T-helper 1 cell treated with Interleukin-12 subunit alpha and Interleukin-12 subunit beta and Interleukin-4 antibody, amounts not matched to agents 30 μg/mL and 1 μg/mL, for 36 hours (primary cell): ENCODE results near the gene VWA8.
"Not testable (repeated sequence)": the region's sequence is repeated elsewhere in the genome, so short reads cannot be mapped to it uniquely, and the experiment has no call there.

Experiments used
- H3K27ac Mint-ChIP-seq: one replicate; pipeline ENCODE4 v1.8.0; 2021; ENCODE audit warnings: mild to moderate bottlenecking, mixed read lengths
- H3K27me3 Mint-ChIP-seq: one replicate; pipeline ENCODE4 v1.8.0; 2021; ENCODE audit warnings: low read depth, mixed read lengths
- H3K36me3 Mint-ChIP-seq: one replicate; pipeline ENCODE4 v1.8.0; 2021; ENCODE audit warnings: low read depth, mixed read lengths
- H3K4me1 Mint-ChIP-seq: one replicate; pipeline ENCODE4 v1.8.0; 2021; ENCODE audit warnings: low read depth, mixed read lengths
- H3K4me3 Mint-ChIP-seq: one replicate; pipeline ENCODE4 v1.8.0; 2021; ENCODE audit warnings: mild to moderate bottlenecking, moderate library complexity, mixed read lengths
- H3K9me3 Mint-ChIP-seq: one replicate; pipeline ENCODE4 v1.8.0; 2021; ENCODE audit warnings: mixed read lengths

VWA8 gene

DNA sequence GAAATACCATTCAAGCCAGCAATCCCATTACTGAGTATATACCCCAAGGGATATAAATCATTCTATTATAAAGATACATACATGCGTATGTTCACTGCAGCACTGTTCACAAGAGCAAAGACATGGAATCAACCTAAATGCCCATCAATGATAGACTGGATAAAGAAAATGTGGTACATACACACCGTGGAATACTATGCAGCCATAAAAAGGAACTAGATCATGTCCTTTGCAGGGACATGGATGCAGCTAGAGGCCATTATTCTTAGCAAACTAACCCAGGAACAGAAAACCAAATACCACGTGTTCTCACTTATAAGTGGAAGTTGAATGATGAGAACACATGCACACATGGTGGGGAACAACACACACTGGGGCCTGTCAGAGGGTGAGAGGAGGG is 126.2 kb downstream of the VWA8 start:
- peaks cover 13% of the 10 kb centered on the region for H3K36me3 Mint-ChIP-seq
- H3K4me1 Mint-ChIP-seq, H3K9me3 Mint-ChIP-seq, H3K27ac Mint-ChIP-seq, H3K4me3 Mint-ChIP-seq, H3K27me3 Mint-ChIP-seq: not testable (repeated sequence)

DNA sequence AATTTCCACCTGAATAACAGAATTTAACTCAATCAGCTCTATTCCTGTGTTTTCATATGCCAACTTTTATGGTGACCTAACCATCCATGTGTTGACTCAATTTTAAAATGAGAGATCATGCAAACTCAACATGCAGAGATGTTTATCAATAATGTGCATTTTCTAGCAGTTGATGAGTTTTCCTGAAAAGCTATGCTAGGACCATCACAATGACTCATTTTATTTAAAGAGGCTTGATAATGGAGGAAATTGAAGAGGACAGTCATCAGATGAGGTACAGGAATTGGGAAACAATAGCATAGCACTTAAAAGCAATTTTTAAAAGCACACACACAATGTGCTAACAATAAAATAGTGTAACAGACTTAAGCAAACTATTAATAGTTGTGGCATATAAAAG is 127.1 kb downstream of the VWA8 start:
- Mint-ChIP-seq H3K4me1 (no peaks in the 10 kb centered on the region), H3K9me3 (no peaks in the 10 kb centered on the region), H3K4me3 (no peak overlapping the region), H3K36me3 (peaks cover 11% of the 10 kb centered on the region), H3K27ac (no peak overlapping the region), H3K27me3 (no peaks in the 10 kb centered on the region)

DNA sequence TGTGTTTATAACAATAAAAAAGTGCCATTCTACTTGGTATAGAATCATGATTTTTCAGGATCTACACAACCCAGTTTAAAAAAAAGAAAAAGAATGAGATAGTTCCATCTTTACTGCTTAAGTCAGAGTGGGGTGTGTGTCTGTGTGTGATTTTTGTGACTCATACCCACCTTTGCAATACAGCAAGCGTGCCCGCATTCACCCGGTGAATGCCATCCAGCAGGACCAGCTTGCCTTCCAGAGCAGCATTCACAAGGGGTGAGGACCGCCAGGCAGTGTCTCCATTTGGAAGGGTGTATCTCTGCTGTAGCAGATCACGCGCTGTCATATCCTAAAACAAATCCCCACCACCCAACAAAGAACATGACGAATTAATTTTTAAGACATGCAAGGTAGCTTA is 127.7 kb downstream of the VWA8 start:
- peaks cover 11% of the 10 kb centered on the region for H3K36me3 Mint-ChIP-seq
- no peaks in the 10 kb centered on the region for H3K27me3 Mint-ChIP-seq
- no peaks in the 10 kb centered on the region for H3K4me1 Mint-ChIP-seq
- H3K9me3 Mint-ChIP-seq = no peaks in the 10 kb centered on the region
- H3K4me3 Mint-ChIP-seq = no peak overlapping the region
- H3K27ac Mint-ChIP-seq = no peak overlapping the region

DNA sequence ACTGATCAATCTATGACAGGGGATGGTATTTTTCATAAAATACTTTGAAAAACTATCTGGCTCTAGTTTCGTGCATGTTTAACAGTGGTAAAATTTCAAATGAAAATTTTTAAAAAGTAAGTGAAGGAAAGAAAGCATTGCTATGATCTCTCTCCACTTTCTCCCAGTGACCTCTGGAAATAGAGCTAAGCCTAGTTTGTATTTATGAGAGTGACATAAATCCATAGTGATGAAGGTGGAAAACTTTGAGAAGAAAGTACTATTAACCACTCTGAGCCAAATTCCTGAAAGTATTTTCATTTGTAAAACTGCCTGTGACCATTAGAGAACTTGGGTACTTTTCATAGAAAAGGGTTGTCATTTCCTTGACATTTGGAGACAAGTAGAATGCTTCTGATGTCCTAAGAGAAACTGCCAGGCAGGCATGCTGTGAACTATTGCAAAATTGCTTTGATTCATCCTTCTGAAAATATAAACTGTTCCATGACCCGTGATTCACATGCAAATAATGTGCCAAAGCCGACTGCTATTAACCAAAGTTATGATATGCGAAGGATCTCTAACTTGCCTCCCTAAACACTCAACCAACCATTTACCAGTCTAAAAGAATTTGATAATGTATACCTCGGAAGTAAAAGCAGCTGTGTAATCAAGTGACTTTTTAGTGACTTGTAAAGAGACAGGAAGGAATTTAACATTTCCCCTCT is 133.2 kb downstream of the VWA8 start:
- no peak overlapping the region for H3K27ac Mint-ChIP-seq
- no peaks in the 10 kb centered on the region for H3K9me3 Mint-ChIP-seq
- H3K4me3 Mint-ChIP-seq = no peak overlapping the region
- peaks cover 5% of the 10 kb centered on the region for H3K36me3 Mint-ChIP-seq
- no peaks in the 10 kb centered on the region for H3K27me3 Mint-ChIP-seq
- no peaks in the 10 kb centered on the region for H3K4me1 Mint-ChIP-seq

DNA sequence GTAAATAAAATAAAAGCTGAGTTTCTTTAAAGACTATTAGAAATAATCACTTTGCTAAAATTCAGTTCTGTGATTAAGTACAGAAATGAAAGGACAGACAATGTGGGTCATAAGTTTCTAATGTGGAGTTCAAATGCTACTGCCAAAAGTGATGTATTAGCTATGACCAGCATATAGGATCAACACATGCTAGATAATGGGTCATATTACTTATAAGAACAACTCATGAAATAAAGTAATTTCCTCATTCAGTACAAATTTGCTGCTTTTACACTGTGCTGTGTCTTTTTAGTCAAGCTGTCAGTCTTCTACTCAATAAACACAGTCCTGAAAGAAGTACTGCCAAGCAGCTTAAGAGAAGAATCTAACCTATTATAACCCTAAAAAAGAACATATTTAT is 135.2 kb downstream of the VWA8 start:
- H3K4me3 Mint-ChIP-seq = no peak overlapping the region
- H3K27ac Mint-ChIP-seq = no peak overlapping the region
- no peaks in the 10 kb centered on the region for H3K4me1 Mint-ChIP-seq
- H3K9me3 Mint-ChIP-seq = no peaks in the 10 kb centered on the region
- H3K27me3 Mint-ChIP-seq = no peaks in the 10 kb centered on the region
- H3K36me3 Mint-ChIP-seq = peaks cover 5% of the 10 kb centered on the region

DNA sequence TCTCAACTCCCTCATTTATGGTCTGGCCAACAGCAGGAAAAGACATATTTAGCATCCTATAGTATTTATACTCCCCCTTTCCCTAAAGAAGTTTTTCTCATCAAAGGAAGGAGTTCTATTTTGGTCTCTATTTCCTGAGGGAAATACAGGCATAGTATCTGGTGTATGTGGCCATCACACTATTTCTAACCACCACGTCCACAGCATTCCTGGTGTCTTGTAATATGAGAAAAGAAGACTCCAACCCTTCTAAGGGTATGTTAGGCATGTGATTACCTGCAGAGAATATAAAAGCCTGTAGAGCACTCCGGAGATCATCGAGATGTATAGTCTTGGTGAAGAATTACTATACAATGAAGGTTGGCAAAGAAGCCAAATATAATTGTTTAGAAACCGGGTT is 137.4 kb downstream of the VWA8 start:
- Mint-ChIP-seq H3K9me3 (no peaks in the 10 kb centered on the region), H3K4me3 (no peak overlapping the region), H3K4me1 (no peaks in the 10 kb centered on the region), H3K36me3 (peaks cover 7% of the 10 kb centered on the region), H3K27me3 (no peaks in the 10 kb centered on the region), H3K27ac (no peak overlapping the region)

DNA sequence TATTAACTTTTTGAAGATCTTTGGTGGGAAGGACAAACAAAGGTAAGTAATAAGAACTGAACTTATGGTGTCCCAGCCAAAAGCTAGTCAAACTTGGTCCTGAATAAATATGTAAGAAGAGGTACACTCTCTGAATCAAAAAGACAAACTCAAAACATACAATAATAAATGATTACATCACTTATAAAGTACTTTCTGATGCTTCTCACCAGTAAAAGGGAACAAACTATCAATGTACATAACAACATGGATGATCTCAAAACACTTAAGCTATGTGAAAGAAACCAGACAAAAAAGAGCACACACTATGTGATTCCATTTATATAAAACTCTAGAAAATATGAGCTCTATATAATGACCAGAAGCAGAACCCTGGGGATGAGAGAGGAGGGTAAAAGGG is 138.3 kb downstream of the VWA8 start:
- H3K27ac Mint-ChIP-seq = no peak overlapping the region
- no peaks in the 10 kb centered on the region for H3K27me3 Mint-ChIP-seq
- no peaks in the 10 kb centered on the region for H3K4me1 Mint-ChIP-seq
- peaks cover 3% of the 10 kb centered on the region for H3K36me3 Mint-ChIP-seq
- no peaks in the 10 kb centered on the region for H3K9me3 Mint-ChIP-seq
- H3K4me3 Mint-ChIP-seq = no peak overlapping the region

DNA sequence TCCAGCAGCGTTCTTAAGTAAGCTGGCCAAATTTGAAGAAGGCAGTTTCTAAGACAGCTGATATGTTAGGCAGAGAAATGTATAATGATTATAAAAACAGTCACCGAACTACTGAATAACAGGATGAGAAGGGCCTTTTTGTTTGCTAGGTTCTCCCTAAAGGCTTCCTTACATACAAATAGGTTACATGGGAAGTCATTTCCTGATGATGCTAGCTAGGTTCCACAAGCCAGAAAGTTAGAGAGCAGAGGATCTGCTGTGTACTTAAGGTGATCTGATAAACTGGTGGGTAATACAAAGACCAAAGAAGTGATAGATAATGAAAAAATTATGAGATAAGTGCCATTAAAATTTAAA is 139.7 kb downstream of the VWA8 start:
- Mint-ChIP-seq H3K36me3 (peaks cover 6% of the 10 kb centered on the region), H3K27ac (no peak overlapping the region), H3K27me3 (no peaks in the 10 kb centered on the region)

DNA sequence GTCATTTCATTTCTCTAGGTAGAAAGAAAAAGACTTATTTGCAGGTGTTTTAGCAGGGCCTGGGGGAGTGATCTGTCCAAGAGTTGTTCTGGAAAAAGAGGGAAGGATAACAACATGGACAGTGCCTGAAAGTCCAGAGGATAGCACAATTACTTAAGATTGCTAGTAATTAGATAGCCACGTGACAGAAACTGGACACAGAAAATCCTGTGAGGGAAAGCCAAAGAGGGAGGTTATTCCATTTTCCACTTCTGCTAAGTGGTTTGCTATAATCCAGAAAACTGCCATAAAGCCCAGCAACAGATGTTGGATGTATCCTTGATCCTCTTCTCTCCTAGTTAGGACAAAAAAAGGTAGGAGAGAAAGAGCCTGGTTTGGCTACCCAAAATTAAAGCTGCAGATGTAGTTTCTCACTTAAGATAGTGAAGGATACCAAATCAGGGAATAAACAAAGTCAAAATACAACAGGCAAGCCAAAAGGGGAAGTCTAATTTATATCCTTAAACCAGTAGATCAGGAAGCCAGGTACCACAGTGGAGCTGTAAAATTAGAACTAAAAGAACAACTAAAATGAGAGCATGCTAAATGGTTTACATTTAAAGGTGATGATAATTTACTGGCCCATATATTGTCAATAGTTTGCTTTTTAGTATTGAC is 140.2 kb downstream of the VWA8 start:
- H3K27me3 Mint-ChIP-seq = no peaks in the 10 kb centered on the region
- H3K36me3 Mint-ChIP-seq = peaks cover 9% of the 10 kb centered on the region
- H3K9me3 Mint-ChIP-seq = no peaks in the 10 kb centered on the region
- no peaks in the 10 kb centered on the region for H3K4me1 Mint-ChIP-seq
- H3K4me3 Mint-ChIP-seq = no peak overlapping the region
- H3K27ac Mint-ChIP-seq = no peak overlapping the region

More for the DNA sequence above, 139.7 kb downstream of the VWA8 start:
- Mint-ChIP-seq H3K9me3 (no peaks in the 10 kb centered on the region), H3K4me3 (no peak overlapping the region), H3K4me1 (no peaks in the 10 kb centered on the region)

DNA sequence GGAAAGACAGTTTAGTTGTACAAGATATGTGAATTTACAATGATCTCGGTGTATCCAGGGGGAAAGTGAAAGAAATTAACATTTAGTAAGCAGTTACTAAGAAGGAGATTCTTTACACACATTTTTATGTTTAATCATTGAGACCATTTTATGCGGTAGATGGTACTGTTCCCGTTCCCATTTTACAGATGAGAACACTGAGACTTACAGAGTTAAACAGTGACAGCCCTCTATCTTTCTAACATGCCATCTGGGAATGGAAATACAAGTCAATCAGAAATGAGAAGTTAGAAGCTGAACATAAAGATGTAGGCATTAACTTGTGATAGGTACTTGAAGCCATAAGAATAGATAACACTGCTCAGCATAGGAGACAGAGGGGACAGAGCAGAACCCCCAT is 144.9 kb downstream of the VWA8 start:
- peaks cover 21% of the 10 kb centered on the region for H3K36me3 Mint-ChIP-seq
- no peak overlapping the region for H3K27ac Mint-ChIP-seq
- H3K4me1 Mint-ChIP-seq = peaks cover 10% of the 10 kb centered on the region
- no peaks in the 10 kb centered on the region for H3K9me3 Mint-ChIP-seq
- no peak overlapping the region for H3K4me3 Mint-ChIP-seq
- no peaks in the 10 kb centered on the region for H3K27me3 Mint-ChIP-seq

DNA sequence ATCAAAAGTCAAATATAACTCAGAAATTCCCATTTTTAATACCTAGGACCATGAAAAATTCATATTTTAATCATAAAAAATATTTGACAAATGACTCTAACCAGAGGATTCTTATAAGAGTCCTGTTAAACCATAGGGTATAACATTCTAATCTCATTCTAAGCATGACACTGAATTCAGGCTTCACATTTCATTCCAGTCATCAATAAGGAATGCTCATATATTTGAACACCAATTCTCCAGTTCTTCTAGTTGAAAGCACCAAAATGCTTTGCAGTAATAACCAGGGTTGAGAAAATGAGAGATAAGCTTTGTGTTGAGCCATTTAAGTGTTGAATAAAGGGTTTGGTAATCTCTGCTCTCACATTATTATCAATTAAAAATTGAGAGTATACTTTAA is 147.5 kb downstream of the VWA8 start:
- peaks cover 32% of the 10 kb centered on the region for H3K36me3 Mint-ChIP-seq
- H3K27ac Mint-ChIP-seq = no peak overlapping the region
- no peaks in the 10 kb centered on the region for H3K9me3 Mint-ChIP-seq

DNA sequence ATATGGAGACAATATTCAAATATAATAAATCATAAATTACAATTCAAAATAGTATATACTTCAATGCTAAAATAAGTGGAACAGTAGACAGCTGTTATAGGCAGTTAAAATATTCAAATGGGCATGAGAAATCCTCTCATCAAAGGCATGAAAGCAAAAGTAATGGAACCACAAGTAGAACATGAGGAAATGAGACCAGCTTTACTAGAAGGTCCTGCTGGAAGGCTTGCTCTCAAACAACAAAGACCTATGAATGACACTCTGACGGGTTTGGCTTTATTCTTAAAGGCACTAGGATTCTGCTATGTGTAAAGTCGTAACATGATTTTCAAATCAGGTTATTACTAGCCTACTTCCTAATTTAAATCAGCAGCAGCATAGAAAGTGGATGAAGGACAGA is 148.1 kb downstream of the VWA8 start:
- H3K36me3 Mint-ChIP-seq = peaks cover 36% of the 10 kb centered on the region
- H3K9me3 Mint-ChIP-seq = no peaks in the 10 kb centered on the region
- peaks cover 12% of the 10 kb centered on the region for H3K4me1 Mint-ChIP-seq
- no peaks in the 10 kb centered on the region for H3K27me3 Mint-ChIP-seq
- no peak overlapping the region for H3K27ac Mint-ChIP-seq
- no peak overlapping the region for H3K4me3 Mint-ChIP-seq

More for the DNA sequence above, 147.5 kb downstream of the VWA8 start:
- Mint-ChIP-seq H3K4me3 (no peak overlapping the region), H3K27me3 (no peaks in the 10 kb centered on the region), H3K4me1 (peaks cover 10% of the 10 kb centered on the region)

DNA sequence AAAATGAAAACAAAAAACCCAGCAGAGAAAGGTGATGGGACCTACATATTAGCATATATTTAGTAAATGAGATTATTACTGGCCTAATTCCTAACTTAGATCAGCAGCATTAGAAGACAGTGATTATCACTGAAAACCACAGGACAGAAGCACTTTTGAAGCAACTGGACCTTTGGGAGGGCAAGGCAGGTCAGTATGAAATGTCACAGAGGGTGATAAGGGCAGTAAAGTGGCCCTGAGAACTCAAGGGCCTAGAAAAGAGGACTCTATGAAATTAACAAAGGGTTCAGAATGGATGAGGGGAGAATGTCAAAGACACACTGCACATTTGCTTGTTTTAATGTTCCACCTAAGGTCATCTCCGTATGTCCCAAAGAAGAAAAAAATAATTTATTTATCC is 148.7 kb downstream of the VWA8 start:
- Mint-ChIP-seq H3K4me1 (peaks cover 12% of the 10 kb centered on the region), H3K9me3 (no peaks in the 10 kb centered on the region), H3K4me3 (no peak overlapping the region), H3K36me3 (peaks cover 39% of the 10 kb centered on the region), H3K27me3 (no peaks in the 10 kb centered on the region), H3K27ac (no peak overlapping the region)

DNA sequence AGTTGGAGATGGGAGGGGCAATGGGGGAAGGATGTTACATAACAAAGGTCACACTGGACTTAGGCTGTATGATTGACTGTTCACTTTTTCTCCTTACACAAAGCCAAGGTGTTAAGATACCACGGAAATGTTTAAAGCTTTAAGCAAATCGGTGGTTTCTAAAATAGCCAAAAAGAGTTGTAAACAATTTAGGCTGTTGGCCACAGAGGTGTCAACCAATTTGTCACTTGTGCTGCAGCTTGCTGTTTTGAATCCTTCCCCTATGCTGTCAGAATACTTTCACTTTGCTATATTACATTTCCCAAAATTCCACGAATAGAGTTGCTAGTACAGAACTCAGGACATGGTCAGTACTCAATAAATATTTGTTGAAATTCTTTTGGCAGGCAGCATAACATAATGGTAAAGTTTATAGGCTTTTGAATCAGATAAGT is 149.3 kb downstream of the VWA8 start:
- peaks cover 12% of the 10 kb centered on the region for H3K4me1 Mint-ChIP-seq
- no peaks in the 10 kb centered on the region for H3K27me3 Mint-ChIP-seq
- H3K9me3 Mint-ChIP-seq = no peaks in the 10 kb centered on the region
- no peak overlapping the region for H3K4me3 Mint-ChIP-seq
- no peak overlapping the region for H3K27ac Mint-ChIP-seq
- peaks cover 40% of the 10 kb centered on the region for H3K36me3 Mint-ChIP-seq

DNA sequence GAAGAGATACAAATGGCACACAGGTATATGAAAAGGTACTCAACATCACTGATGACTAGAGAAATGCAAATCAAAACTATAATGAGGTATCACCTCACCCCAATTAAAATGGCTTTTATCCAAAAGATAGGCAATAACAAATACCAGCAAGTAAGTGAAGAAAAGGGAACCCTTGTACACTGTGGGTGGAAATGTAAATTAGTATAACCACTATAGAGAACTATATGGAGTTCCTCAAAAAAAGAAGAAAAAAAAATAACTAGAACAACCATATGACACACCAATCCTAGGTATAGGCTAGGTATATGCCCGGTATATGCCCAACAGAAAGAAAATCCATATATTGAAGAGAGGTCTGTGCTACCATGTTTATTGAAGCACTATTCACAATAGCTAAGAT is 150.9 kb downstream of the VWA8 start:
- Mint-ChIP-seq H3K27ac (no peak overlapping the region), H3K4me3 (no peak overlapping the region), H3K4me1 (peaks cover 12% of the 10 kb centered on the region), H3K9me3 (peaks cover 3% of the 10 kb centered on the region), H3K27me3 (no peaks in the 10 kb centered on the region), H3K36me3 (peaks cover 37% of the 10 kb centered on the region)

DNA sequence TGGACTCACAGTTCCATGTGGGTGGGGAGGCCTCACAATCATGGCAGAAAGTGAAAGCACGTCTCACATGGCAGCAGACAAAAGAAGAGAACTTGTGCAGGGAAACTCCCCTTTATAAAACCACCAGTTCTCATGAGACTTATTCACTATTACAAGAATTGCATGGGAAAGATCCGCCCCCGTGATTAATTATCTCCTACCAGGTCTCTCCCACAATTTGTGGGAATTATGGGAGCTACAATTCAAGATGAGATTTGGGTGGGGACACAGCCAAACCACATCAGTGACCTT is 157.5 kb downstream of the VWA8 start:
- not testable (repeated sequence) for H3K27me3 Mint-ChIP-seq, H3K27ac Mint-ChIP-seq, H3K4me1 Mint-ChIP-seq, H3K4me3 Mint-ChIP-seq
- Mint-ChIP-seq H3K36me3 (peaks cover 47% of the 10 kb centered on the region), H3K9me3 (peaks cover 23% of the 10 kb centered on the region)
